Astrocyte (in vitro differentiated cells and primary cell): ENCODE data around the gene ETV5.

ENCODE experiments used
- CTCF ChIP-seq: IDR thresholded peaks from 2 replicates; pipeline ENCODE4 v1.5.1; 2011; ENCODE audit warnings: low read depth, mild to moderate bottlenecking, inconsistent platforms, low read length, moderate library complexity; ENCODE audit not compliant: insufficient read depth
- EZH2 ChIP-seq: IDR thresholded peaks from 2 replicates; pipeline ENCODE4 v1.6.1; 2012; ENCODE audit warnings: mild to moderate bottlenecking, low read length, inconsistent platforms; ENCODE audit not compliant: insufficient read depth

GRCh38 chr3:186057594-186057993 is 51.3 kb downstream of the ETV5 start:
- no peak for TF ChIP-seq CTCF
- TF ChIP-seq EZH2: no peak
